GM21786 (cell line): ENCODE data around the gene ZC3H4.
"Not testable (repeated sequence)": the region's sequence is repeated elsewhere in the genome, so short reads cannot be mapped to it uniquely, and the experiment has no call there.

Source experiments
- ATAC-seq: cut with Tn5 transposase; IDR thresholded peaks from one replicate; pipeline ENCODE4 v1.9.1; 2021; ENCODE audit not compliant: unreplicated experiment

Gene ZC3H4

DNA sequence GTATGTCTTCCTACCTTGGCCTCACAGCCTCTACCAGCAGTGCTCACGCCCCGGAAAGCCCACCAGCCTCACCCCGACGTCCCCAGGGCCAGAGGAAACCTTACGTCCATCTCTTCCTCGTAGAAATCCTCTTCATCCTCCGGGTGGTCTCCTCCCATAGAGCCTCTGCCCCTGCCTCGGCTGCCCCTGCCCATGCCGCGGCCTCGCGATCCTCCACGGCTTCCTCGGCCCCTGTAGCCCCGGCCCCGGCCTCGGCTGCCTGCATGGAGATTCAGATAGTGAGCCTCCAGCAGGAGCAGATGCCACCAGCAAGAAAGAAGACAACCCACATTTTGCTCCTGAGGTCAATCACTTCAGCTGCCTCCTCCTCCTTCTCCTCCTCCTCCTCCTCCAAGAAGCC is 27.3 kb downstream of the ZC3H4 start:
- ATAC-seq: no peak

DNA sequence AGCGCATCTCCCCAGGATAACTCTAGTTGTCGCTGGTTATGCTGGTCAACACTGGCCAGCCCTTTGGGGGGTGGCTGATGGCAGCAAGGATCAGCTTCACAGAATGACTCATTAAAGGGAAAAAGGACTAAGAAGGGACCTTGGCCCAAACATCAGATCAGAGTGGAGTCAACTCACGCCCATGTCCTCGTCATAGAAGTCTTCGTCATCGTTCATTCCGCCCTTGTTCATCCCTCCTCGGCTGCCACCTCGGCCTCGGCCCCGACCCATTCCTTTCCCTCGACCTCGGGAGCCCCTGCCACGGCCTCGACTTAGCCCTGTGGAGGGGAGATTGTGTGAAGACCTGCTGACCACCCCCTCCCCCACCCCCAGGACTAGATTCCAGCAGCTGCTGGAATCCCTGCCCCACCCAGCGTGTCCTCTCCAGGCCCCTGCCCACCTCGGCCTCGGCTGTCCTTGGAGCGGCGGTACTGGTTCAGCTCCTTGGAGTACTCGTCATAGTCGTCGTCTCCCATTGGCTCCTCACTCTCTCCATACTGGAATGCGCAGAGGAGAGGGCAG is 28.6 kb downstream of the ZC3H4 start:
- ATAC-seq: no peak

DNA sequence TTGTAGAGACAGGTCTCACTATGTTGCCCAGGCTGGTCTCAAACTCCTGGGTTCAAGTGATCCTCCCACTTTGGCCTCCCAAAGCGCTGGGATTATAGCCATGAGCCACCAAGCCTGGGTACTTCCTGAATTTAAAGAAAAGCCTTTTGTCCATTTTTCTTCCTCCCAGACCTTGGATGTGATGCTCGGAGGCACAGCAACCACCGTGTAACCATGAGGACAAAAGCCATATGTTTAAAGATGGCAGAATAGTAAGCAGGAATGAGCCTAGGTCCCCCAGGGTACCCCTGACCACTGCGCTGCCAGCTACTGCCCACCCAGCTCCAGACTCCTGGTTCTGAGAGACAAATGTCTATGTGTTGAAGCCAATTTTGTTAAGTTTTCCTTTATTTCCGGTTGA is 31.1 kb downstream of the ZC3H4 start:
- ATAC-seq: no peak

DNA sequence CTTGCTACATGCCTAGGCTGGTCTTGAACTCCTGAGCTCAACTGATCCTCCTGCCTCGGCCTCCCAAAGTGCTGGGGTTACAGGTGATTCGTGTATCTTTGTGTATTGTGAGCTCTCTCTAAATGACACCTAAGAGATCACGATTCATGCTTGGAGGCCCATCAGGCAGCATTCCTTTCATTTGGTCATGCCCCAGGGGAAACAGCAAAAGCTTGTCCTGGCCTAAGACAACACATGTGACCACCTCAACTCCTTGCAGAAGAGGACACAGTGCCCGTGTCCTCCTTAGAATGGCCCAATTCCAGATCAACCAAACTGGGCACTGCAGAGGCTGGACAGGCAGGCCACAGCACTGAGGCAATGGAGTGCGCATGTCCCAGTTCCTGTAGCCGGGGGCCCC is 32.5 kb downstream of the ZC3H4 start:
- no peak for ATAC-seq

DNA sequence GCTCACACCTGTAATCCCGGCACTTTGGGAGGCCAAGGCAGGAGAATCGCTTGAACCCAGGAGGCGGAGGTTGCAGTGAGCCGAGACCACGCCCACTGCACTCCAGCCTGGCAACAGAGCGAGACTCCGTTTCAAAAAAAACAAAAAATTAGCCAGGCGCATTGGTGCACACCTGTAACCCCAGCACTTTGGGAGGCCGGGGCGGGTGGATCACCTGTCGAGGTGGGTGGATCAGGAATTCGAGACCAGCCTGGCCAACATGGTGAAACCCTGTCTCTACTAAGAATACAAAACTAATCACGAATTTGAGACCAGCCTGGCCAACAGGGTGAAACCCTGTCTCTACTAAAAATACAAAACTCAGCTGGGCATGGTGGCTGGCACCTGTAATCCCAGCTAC is 35.2 kb downstream of the ZC3H4 start:
- not testable (repeated sequence) for ATAC-seq

DNA sequence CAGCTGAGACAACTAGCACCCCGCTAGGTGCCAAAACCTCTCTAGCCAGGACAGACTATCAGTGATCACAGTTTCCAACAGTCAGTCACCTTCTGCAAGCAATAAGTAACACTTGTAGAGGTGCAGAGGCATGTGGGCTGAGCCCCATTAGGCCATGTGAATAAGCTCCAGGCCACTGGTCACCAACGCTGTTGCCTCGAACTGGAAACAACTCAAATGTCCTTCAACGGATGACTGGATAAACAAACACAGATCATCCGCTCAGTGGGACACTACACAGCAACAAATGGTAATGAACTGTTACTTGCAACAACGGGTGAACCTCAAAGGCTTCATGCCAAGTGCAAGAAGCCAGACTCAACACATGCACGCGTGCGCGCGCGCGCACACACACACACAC is 37.6 kb downstream of the ZC3H4 start:
- no peak for ATAC-seq

DNA sequence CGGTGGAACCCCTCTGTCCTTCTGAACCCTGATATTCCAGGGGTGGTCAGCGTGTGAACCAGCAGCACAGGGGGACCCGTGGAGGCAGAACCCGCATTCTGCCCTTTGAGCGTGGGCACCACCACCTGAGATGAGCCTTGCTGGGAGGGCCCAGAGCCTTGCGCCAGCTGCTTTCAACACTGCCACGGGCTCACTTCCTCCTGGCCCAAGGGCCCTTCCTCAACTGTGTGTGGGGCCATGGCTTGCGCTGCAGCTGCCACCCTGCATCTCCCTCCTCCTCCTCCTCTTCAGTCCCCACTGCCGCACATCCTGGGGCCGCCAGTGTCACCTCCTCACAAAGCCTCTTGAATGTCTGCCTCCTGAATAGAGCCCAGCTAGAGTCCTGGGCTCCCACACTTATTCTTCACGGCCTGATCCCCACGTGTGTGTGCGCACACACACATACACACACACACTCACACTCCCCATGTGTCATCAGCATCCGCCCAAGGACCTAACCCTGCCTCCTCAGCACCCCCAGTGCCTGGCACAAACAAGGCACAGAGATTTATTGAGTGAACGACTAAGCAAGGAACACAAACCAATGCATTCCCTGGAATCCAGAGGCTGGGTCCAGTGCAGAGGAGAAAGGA is 38.3 kb downstream of the ZC3H4 start:
- ATAC-seq: no peak

DNA sequence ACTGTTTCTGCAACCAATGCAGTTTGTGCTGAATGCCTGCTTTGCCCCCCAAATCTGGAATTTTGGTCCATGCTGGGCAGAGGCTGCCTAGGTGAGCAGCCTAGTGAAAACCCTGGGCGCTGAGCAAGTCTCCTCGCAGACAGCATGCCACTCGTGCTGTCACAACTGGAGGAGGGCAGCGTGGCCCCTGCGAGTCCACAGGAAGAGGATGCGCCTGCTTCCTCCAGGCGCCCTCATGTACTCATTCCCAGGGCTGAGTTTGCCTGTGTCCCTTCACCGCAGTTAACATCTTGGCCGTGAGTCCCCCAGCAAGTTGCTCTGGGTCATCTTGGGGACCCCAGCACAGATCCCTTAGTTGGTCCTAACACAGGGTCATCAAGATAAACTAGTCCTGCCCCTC is 39.0 kb downstream of the ZC3H4 start:
- no peak for ATAC-seq

DNA sequence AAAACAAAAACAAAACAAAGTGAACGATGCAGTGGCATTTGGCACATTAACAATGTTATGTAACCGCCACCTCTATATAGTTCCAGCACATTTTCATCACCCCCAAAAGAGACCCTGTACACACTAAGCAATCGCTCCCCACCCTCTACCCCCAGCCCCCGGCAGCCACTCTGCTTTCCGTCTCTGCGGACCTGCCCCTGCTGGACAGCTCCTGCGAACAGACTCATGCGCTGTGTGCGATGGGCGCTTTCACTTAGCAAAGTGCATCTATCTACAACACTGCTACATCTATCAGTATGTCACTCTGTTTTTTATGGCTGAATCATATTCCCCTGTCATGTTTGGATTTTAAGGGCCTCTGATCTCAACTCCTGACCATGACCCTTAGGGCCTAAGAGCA is 40.0 kb downstream of the ZC3H4 start:
- ATAC-seq: no peak

DNA sequence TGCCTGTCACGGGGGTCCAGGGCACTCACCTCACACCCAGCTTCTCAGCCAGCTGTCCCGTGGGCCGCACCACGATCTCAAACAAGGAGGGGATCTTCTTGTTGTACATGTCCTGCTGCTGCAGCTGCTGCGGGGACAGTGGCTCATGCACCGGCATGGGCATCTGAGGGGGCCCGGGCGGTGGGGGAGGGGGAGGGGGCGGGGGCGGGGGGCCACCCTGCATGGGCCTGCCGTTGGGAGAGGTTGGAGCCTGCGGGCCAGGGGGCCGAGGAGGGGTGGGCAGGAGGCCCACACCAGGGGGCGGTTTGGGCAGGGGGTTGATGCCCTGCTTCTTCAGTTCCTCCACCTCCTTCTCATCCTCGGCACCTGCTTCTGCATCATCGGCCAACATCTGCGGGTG is 41.3 kb downstream of the ZC3H4 start:
- no peak for ATAC-seq

DNA sequence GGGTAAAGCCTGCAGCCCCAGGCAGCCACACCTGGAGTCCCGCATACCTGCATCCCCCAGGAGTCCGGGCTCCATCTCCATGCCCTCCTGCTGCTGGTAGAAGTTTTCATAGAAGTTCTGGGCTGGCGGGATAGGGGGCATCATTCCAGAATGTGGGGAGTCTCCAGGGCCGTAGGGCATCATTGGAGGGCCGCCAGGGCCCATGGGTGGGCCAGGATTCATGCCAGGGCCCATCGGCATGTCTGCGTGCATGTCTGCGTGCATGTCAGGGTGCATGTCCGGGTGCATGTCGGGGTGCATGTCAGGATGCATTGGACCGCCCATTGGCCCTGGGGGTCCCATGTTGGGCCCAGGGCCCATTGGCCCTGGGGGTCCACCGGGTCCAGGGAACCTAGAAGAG is 41.8 kb downstream of the ZC3H4 start:
- ATAC-seq: no peak

DNA sequence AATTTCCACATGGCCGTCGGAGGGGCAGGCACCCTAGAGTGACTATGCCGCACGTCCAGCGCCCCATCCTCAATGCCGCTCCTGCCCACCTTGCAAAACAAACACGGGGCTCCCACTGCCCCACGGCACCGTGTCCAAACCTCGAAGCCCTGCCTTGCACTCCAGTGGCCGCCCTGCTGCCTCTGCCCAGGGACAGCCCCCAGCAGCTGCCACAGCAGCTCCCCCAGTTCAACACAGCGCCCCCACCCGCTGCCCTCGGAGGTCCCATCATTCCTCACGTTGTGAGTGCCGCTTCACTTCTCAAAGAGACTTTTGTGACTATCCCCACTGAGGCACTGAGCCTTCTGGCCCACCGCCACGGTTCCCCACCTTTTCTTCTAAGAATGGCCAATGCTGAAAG is 42.8 kb downstream of the ZC3H4 start:
- ATAC-seq: no peak

DNA sequence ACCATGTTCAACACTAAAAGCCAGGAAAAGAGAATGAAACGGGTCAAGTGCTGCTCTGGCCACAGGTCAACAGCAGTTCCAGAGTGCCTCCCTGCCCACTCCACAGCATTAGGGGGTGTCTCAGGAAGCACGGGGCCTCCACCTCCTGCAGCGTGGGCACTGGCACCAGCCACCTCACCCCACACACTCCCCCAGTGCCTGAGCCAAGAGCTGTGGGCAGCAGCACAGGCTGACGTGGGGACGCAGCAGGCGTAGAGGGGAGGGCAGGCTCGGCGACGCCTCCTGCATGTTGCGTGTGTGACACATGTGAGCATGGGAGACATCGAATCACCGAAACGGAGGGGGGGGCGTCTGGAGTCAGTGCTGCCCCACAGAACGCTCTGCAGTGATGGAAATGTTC is 43.8 kb downstream of the ZC3H4 start:
- ATAC-seq: no peak

DNA sequence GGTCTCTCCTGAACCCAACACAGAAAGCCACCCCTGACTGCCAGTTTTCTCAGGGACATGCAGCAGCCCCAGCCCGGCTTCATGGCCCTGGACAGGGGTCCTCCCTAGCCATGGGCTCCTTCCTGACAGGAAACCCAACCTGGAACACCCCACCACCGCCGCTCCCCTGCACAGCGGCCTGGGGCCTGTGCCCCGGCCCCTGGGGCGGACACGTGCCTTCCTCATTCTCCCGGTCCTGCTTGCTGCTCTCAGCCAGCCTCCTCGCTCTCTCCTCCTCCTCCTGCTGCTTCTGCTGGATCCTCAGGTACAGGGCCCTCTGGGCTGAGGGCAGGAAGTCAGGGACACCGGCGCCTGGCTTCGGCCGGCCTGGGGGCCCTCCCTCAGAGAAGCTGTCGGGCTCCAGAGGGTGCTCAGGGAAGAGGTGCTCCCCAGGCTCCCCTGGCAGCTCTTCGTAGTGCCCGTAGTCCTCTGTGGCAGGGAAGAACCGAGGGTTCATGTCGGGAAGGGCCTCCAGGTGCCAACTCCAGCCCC is 44.6 kb downstream of the ZC3H4 start:
- ATAC-seq: no peak

DNA sequence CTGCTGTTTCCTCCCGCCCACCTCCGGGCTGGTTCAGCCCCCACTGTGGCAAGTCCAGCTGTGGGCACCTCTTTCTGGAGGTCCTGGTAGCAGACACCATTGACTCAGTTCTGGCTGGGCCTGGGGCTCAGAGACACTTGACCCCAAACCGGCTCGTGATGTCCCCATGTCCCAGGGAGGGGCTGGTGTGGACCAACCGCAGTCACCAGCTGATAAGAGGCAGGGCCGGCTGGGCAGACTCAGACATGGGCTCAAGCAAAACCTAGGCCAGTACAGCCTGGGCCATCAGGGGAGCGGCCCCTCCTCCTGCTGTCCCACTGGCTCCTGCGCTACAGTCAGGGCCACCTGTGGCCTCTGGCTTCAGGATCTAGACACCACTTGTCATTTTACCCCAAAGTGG is 45.3 kb downstream of the ZC3H4 start:
- ATAC-seq: no peak

DNA sequence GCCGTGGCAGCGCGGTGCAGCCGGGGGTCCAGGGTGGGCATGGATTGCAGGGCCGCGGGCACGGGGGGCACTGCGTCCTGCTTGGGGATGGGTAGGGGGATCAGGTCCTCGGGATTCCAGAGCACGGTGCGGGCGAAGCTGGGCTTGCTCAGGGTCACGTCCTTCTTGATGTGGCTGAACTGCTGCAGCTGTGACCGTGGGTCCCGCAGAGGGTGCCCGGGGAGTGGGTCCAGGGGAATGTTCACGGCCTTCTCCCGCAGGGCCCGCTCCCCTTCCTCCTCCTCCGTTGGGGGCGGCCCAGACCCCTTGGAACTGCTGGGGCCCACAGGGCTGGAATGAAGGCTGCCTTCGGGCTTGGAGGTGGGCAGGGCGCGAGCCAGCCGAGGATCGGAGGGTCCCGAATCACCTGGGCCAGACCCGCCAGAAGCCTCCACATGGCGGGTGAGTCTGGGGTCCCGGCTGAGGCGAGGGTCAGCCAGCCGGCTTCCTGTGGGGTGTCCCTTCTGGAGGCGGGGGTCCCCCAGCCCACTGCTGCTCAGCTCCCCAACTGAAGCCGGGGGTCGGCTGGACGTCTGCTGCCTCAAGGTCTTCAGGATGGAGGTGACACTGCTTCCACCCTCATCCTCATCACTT is 46.2 kb downstream of the ZC3H4 start:
- ATAC-seq: no peak

DNA sequence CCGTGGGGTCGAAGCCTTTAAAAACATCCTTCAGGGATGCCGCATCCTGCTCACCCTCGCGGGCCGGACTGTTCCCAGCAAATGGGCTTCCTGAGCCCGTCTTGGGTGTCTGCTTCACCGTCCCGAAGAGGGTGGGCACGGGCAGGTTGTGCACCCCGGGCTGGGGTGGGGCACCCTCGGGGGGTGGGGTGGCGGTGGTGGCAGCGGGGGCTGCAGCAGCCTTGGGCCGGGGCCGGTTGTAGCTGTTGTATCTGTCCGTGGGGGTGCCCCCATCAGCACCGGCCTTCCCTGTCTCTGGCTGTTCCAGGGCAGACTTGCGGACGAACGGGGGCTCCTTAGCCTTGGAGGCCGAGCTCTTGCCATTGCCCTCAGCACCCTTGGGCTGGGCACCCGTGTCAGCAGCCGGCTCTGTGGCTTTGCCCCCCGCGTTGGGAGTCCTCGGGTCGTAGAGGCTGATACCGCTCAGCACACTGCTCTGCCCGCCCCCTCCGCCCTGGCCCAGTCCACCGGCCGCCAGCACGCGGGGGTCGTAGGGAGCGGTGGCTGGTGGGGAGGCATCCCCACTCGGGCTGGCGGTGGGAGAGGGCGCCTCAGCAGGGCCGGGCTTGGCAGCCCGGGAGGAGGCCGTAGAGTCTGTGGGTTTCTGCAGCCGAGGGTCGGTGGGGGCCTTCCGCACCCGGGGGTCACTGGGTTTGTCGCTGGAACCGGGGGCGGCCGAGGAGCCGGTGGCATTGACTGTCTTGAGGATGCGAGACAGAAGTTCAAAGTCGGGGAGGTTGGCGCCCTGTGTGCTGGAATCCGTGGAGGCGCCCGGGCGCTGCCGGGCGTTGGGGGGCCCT is 47.0 kb downstream of the ZC3H4 start:
- no peak for ATAC-seq

DNA sequence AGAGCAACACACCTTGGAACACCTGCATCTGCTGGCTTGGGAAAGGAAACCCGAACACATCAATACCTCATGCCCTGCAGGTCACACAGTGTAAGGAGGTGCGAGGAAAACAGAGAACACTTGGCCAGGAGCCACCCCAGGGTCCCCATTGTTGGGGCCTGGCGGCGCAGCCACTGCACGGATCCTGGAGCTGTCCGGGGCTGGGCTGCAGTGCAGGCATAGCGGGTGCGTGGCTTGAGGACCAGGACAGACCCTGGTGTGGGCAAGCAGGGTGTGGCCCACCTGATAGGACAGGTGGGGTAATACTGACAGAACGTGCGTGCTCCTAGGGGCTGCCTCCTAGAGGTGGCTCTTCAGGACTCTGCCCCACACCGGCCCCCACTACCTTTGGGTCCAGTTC is 48.3 kb downstream of the ZC3H4 start:
- ATAC-seq: no peak

DNA sequence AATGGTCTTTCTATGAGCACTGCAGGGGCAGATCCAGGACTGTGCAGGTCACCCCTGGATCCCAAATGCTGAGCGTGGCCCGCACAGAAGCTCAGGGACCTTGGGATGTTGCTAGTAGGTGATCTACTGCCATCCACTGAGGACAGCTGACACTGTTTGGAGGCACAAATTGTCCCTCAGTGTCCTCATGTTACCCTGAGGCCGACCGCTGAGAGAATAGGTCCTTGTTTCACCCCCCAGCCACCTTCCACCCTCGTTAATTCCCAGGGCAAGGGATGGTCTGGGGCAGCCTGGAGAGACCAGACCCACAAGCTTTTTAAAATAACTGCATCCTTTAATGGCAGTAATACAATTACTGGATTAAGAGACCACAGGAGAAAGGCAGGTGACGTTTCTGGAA is 49.7 kb downstream of the ZC3H4 start:
- ATAC-seq: no peak

DNA sequence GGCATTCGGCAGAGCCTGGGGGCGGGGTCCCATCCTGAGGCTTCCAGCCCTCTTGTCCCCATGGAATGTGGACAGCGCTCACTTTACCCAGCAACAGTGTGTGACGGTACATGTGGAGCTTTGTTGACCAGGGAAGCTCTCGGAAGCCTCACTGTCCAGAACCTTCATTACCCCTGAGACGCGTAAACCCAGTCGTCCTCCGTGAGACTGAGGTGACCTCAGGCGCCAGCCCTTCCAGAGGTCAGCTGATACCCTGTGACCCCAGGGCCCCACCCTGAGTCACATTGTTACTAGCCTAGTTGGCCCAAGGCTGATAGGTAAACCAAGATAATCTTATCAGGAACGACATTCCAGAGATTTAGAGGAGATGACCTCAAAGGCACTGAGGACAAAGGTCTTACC is 55.0 kb downstream of the ZC3H4 start:
- no peak for ATAC-seq

DNA sequence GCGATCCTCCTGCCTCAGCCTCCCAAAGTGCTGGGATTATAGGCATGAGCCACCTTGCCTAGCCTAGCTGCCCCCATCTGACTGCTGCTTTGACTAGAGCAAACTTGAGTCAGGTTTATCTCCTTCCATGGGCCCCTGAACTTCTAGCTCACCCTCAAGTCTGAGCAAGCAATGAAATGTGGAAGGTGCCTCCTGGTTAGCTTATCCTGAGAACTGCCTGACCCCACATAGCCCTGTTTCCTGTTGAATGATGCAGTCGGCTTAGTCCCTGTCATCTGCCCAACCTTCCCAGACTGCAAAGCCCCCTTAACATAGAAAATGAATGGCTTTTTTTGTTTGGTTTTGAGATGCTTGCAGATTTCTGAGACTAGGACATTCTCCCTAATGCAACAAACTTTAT is 56.2 kb downstream of the ZC3H4 start:
- ATAC-seq: no peak

DNA sequence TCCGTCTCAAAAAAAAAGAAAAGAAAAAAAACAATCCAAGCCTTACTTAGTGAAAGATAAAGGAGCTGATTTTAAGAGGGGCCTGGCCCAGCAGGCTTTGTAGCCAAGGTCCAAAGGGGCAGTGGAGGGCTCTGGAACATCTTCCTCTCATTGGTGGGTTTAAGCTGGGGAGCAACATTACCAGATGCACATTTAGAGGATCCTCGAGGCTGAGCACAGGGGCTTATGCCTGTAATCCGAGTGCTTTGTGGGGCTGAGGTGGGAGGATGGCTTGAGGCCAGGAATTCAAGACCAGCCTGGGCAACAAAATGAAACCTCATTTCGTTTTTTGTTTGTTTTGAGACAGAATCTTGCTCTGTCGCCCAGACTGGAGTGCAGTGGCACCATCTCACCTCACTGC is 57.2 kb downstream of the ZC3H4 start:
- no peak for ATAC-seq
